ENCODE data around the gene DGKG.

DNA sequence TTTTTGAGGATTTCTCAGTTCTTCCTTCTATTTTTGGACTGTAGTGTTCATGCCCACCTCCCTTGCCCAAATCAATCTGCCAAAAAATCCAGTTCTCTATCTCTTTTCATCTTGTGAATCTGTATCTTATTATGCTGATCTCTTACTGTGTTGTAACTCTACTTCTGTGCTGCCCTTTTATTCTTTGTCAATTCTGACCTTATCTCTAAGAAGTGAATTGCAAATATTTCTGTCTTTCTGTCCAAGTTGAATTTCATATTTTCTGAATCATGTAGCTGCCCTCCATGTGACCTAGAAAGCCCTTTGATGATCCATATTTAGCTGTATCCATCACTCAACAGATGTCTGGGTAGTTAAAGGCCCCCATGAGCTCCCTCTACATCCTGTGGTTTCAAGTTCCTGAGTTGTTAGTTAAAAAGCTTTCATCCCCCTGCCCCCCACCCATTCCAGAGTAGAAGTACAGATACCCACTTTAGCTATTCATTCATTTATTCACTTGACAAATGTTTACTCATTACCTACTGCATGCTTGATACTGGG is 219.6 kb downstream of the DGKG start:
- no peak for TF ChIP-seq BHLHE40 (IDR thresholded peaks at IDR 0.05; ENCODE audit: borderline replicate concordance)
- TF ChIP-seq TARDBP (IDR thresholded peaks at IDR 0.05): no peak
- TF ChIP-seq SP1 (IDR thresholded peaks at IDR 0.05): no peak
- no peak for TF ChIP-seq HDGF (IDR thresholded peaks at IDR 0.05; ENCODE audit: borderline replicate concordance)
- no peak for TF ChIP-seq FOXK2 (IDR thresholded peaks at IDR 0.05)
- no peak for TF ChIP-seq ARNT (IDR thresholded peaks at IDR 0.05)
- TF ChIP-seq FOXM1 (IDR thresholded peaks at IDR 0.05; ENCODE audit: borderline replicate concordance): no peak
- no peak for TF ChIP-seq ZNF384 (IDR thresholded peaks at IDR 0.05)
- no peak for TF ChIP-seq CTBP1 (IDR thresholded peaks at IDR 0.05; ENCODE audit: borderline replicate concordance)
- no peak for TF ChIP-seq SUZ12 (IDR thresholded peaks at IDR 0.05)
- no peak for TF ChIP-seq LEF1 (IDR thresholded peaks at IDR 0.05; ENCODE audit: borderline replicate concordance)
- no peak for TF ChIP-seq ELF4 (IDR thresholded peaks at IDR 0.05)
- TF ChIP-seq L3MBTL2 (conservative IDR thresholded peaks at IDR 0.05): no peak
